GM08714 (cell line): ENCODE measurements around the gene MYL7.

Experiments used
- H3K4me3 ChIP-seq: fragments of 200-500 bp; sonication (Bioruptor generic); 2 replicates; pipeline ENCODE4 v1.5.1; 2014; ENCODE audit warnings: mild to moderate bottlenecking, low read length, inconsistent platforms
- ZNF274 ChIP-seq: IDR thresholded peaks from 2 replicates; pipeline ENCODE4 v1.6.1; 2012; ENCODE audit warnings: mild to moderate bottlenecking, low read depth, low read length

The MYL7 gene

DNA sequence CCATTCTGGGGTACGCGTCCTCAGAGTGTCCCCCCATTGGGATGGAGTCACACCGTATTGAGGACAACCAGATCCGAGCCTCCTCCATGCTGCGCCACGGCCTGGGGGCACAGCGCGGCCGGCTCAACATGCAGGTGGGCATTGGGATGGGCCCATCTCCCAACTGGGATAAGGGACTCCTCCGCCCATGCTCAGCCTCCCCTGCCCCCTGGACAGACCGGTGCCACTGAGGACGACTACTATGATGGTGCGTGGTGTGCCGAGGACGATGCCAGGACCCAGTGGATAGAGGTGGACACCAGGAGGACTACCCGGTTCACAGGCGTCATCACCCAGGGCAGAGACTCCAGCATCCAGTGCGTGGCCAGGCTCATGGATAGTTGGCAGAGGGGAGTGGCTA, 31.1 kb downstream of the MYL7 start:
- H3K4me3 ChIP-seq: no peak overlapping the region
- no peak for TF ChIP-seq ZNF274

GRCh38 chr7:44108768-44109750, 32.1 kb downstream of the MYL7 start:
- TF ChIP-seq ZNF274: no peak
- H3K4me3 ChIP-seq: no peak overlapping the region

GRCh38 chr7:44107961-44108767, 33.0 kb downstream of the MYL7 start:
- no peak for TF ChIP-seq ZNF274
- H3K4me3 ChIP-seq: no peak overlapping the region

GRCh38 chr7:44107116-44107960, 33.8 kb downstream of the MYL7 start:
- no peak overlapping the region for H3K4me3 ChIP-seq
- no peak for TF ChIP-seq ZNF274

DNA sequence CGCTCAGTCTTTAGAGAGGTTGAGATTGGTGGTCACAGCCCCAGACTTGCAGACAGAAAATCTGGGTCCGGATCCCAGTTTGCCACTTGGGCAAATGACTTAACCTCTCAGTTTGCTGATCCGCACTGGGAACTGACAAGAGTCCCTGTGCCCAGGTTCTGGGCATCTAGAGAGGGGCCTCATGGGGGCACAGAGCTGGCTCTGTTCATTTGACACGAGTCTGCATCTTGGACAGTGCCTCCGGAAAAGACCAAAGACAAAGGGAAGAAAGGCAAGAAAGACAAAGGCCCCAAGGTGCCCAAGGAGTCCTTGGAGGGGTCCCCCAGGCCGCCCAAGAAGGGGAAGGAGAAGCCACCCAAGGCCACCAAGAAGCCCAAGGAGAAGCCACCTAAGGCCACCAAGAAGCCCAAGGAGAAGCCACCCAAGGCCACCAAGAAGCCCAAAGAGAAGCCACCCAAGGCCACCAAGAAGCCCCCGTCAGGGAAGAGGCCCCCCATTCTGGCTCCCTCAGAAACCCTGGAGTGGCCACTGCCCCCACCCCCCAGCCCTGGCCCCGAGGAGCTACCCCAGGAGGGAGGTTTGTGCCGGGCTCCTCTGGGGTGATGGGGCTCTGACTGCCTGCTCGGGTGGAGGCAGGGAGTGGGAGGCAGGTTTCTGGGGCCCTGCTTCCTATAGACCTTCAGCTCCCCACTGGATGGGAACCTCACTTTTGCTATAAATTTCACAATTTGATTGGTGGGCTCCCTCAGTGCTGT, 34.6 kb downstream of the MYL7 start:
- no peak overlapping the region for H3K4me3 ChIP-seq
- TF ChIP-seq ZNF274: no peak

GRCh38 chr7:44105832-44106231, 35.3 kb downstream of the MYL7 start:
- no peak overlapping the region for H3K4me3 ChIP-seq
- no peak for TF ChIP-seq ZNF274

GRCh38 chr7:44104860-44105771, 36.0 kb downstream of the MYL7 start:
- TF ChIP-seq ZNF274: no peak
- no peak overlapping the region; the same call in 1 of the 2 replicates for H3K4me3 ChIP-seq

GRCh38 chr7:44103923-44104859, 36.9 kb downstream of the MYL7 start, which contains the start of gene AEBP1:
TSS of gene AEBP1 (plus strand) at chr7:44104345. CDS start at chr7:44104666, 321 bp downstream.
- H3K4me3 ChIP-seq: no peak within 1 kb of the TSS; the same call in 1 of the 2 replicates
- TF ChIP-seq ZNF274: no peak

- no peak for TF ChIP-seq ZNF274
Observed at GRCh38 chr7:44103566-44103922, 37.6 kb downstream of the MYL7 start.

DNA sequence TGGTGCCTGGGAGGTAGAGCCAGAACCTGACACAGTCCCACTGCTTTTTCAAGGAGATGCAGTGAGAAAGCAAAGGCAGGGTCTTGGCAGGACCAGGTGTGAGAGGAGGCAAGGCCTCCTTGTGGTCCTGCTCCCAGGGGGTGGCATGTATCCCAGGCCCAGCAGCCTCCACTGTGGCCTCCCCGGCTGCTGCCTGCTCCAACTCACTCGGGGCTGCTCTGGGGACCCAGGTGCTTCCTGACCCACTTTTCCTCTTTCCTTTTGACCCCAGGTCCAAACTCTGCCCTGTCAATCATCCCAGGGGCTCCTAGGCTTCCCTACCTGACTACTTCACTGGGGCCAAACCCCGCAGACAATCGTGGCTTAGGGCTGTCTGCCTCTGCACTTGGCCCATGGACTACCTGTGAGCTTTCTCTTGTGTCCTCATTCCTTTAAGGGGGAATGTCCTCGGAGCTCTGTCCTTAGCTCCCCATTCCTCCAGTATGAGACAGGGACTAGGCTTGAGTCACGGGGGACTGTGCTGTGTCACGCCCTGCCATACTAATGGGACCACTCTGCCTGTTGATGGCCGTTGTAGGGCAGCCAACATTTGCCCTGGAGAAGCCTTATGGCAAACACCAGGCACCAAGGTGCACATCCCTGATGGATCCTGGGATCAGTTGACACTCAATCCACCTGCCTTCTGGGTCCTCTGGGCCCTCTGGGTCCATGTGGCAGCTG, 38.1 kb downstream of the MYL7 start:
- TF ChIP-seq ZNF274: no peak
- H3K4me3 ChIP-seq: no peak overlapping the region

More at GRCh38 chr7:44103566-44103922, 37.6 kb downstream of the MYL7 start:
- H3K4me3 ChIP-seq: no peak overlapping the region
